HL-60 (cell line): ENCODE measurements around the gene RBM6.

ENCODE experiments used
- DNase-seq, 2 experiments: peaks; one replicate each; pipeline ENCODE4 v3.0.0-alpha.2; 2010 to 2020; ENCODE audit warnings: low read depth in 1 of 2, low spot score in 1 of 2
- H3K27ac ChIP-seq: fragments of 250-450 bp; sonication (Bioruptor Pico); replicated peaks from 2 replicates; pipeline ENCODE4 v1.5.1; 2020; ENCODE audit warnings: mild to moderate bottlenecking, moderate library complexity
- H3K27me3 ChIP-seq: fragments of 250-450 bp; sonication (Bioruptor Pico); 2 replicates; pipeline ENCODE4 v1.5.1; 2021; ENCODE audit warnings: mild to moderate bottlenecking, moderate library complexity; ENCODE audit not compliant: insufficient read depth, poor library complexity, severe bottlenecking
- H3K4me3 ChIP-seq: replicated peaks from 2 replicates; pipeline ENCODE4 v1.5.1; 2011; ENCODE audit warnings: mild to moderate bottlenecking, control low read depth, low read length; ENCODE audit not compliant: insufficient read depth
- CTCF ChIP-seq: IDR thresholded peaks from one replicate; pipeline ENCODE4 v1.5.1; 2011; ENCODE audit warnings: low read length, control low read depth, inconsistent platforms; ENCODE audit not compliant: insufficient read depth
- GABPA ChIP-seq: IDR thresholded peaks from 2 replicates; pipeline ENCODE4 v1.6.1; 2012; ENCODE audit warnings: low read depth
- POLR2AphosphoS5 ChIP-seq: IDR thresholded peaks from 2 replicates; pipeline ENCODE4 v1.6.1; 2012; ENCODE audit warnings: low read depth
- REST ChIP-seq: IDR thresholded peaks from 2 replicates; pipeline ENCODE4 v1.6.1; 2012; ENCODE audit warnings: low read depth; ENCODE audit not compliant: insufficient replicate concordance
- SPI1 ChIP-seq: IDR thresholded peaks from 2 replicates; pipeline ENCODE4 v1.6.1; 2012; ENCODE audit warnings: low read depth, mild to moderate bottlenecking, borderline replicate concordance

RBM6 gene

GRCh38 chr3:50117120-50117519 is 177.2 kb downstream of the RBM6 start:
- no peaks in the 10 kb centered on the region for H3K27me3 ChIP-seq
- no peak for DNase-seq
- no peak overlapping the region for H3K4me3 ChIP-seq
- TF ChIP-seq REST = no peak
- no peak for TF ChIP-seq CTCF
- no peak for TF ChIP-seq GABPA
- TF ChIP-seq POLR2AphosphoS5 = no peak
- no peak for TF ChIP-seq SPI1
- H3K27ac ChIP-seq = no peak overlapping the region

GRCh38 chr3:50118237-50118636 is 178.3 kb downstream of the RBM6 start:
- no peak for DNase-seq
- Histone ChIP-seq H3K27me3 (no peaks in the 10 kb centered on the region), H3K27ac (no peak overlapping the region), H3K4me3 (no peak overlapping the region)
- TF ChIP-seq REST (no peak), CTCF (no peak), GABPA (no peak), POLR2AphosphoS5 (no peak; the same call in 1 of the 2 replicates), SPI1 (no peak)

GRCh38 chr3:50119786-50120185 is 179.8 kb downstream of the RBM6 start:
- DNase-seq = no peak
- TF ChIP-seq POLR2AphosphoS5 (no peak), SPI1 (no peak), GABPA (no peak), REST (no peak), CTCF (no peak)
- Histone ChIP-seq H3K4me3 (no peak overlapping the region), H3K27ac (no peak overlapping the region), H3K27me3 (no peaks in the 10 kb centered on the region)
